Measurements from ENCODE around the gene IYD.

The IYD gene

GRCh38 chr6:150394053-150394898 is 25.5 kb downstream of the IYD start:
- H3K4me2 ChIP-seq (ENCODE audit: low read depth, low read length, poor library complexity, severe bottlenecking): no peak overlapping the region

GRCh38 chr6:150394899-150395295 is 26.1 kb downstream of the IYD start:
- no peaks in the 10 kb centered on the region for H4K20me1 ChIP-seq (ENCODE audit: insufficient read depth, low read length, poor library complexity, severe bottlenecking)
- H3K79me2 ChIP-seq (ENCODE audit: insufficient read depth, low read length): no peaks in the 10 kb centered on the region
- no peak overlapping the region for H3K9ac ChIP-seq (ENCODE audit: low read depth, low read length, poor library complexity, severe bottlenecking)
- H3K4me1 ChIP-seq (ENCODE audit: insufficient read depth, low read length, poor library complexity, severe bottlenecking): no peaks in the 10 kb centered on the region
- H3K9me2 ChIP-seq (replicated peaks; ENCODE audit: low read depth, low read length): no peaks in the 10 kb centered on the region
- H3K4me2 ChIP-seq (ENCODE audit: low read depth, low read length, poor library complexity, severe bottlenecking): no peak overlapping the region
- no peaks in the 10 kb centered on the region for H3K36me3 ChIP-seq (ENCODE audit: insufficient read depth, low read length)
- H3K4me3 ChIP-seq (ENCODE audit: low read length, poor library complexity, severe bottlenecking): no peak overlapping the region
- no peaks in the 10 kb centered on the region for H3K9me3 ChIP-seq (ENCODE audit: insufficient read depth, low read depth, low read length)
- H2AFZ ChIP-seq (ENCODE audit: low read length): no peak overlapping the region
- H3K27me3 ChIP-seq (ENCODE audit: insufficient read depth, low read length, poor library complexity, severe bottlenecking): no peaks in the 10 kb centered on the region
- H3F3A ChIP-seq (ENCODE audit: low read depth): no peaks in the 10 kb centered on the region
- no peak for TF ChIP-seq EZH2phosphoT487 (IDR thresholded peaks at IDR 0.05; ENCODE audit: borderline replicate concordance)
- TF ChIP-seq, protein P1, sequence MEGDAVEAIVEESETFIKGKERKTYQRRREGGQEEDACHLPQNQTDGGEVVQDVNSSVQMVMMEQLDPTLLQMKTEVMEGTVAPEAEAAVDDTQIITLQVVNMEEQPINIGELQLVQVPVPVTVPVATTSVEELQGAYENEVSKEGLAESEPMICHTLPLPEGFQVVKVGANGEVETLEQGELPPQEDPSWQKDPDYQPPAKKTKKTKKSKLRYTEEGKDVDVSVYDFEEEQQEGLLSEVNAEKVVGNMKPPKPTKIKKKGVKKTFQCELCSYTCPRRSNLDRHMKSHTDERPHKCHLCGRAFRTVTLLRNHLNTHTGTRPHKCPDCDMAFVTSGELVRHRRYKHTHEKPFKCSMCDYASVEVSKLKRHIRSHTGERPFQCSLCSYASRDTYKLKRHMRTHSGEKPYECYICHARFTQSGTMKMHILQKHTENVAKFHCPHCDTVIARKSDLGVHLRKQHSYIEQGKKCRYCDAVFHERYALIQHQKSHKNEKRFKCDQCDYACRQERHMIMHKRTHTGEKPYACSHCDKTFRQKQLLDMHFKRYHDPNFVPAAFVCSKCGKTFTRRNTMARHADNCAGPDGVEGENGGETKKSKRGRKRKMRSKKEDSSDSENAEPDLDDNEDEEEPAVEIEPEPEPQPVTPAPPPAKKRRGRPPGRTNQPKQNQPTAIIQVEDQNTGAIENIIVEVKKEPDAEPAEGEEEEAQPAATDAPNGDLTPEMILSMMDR (conservative IDR thresholded peaks at IDR 0.05; ENCODE audit: low read length): no peak

More at GRCh38 chr6:150394053-150394898, 25.5 kb downstream of the IYD start:
- H3K9ac ChIP-seq (ENCODE audit: low read depth, low read length, poor library complexity, severe bottlenecking): no peak overlapping the region
- H3K4me1 ChIP-seq (ENCODE audit: insufficient read depth, low read length, poor library complexity, severe bottlenecking): no peaks in the 10 kb centered on the region
- H3K4me3 ChIP-seq (ENCODE audit: low read length, poor library complexity, severe bottlenecking): no peak overlapping the region
- H3F3A ChIP-seq (ENCODE audit: low read depth): no peaks in the 10 kb centered on the region
- no peaks in the 10 kb centered on the region for H3K27me3 ChIP-seq (ENCODE audit: insufficient read depth, low read length, poor library complexity, severe bottlenecking)
- H2AFZ ChIP-seq (ENCODE audit: low read length): no peak overlapping the region
- no peaks in the 10 kb centered on the region for H4K20me1 ChIP-seq (ENCODE audit: insufficient read depth, low read length, poor library complexity, severe bottlenecking)
- H3K36me3 ChIP-seq (ENCODE audit: insufficient read depth, low read length): no peaks in the 10 kb centered on the region
- TF ChIP-seq, protein P1 (conservative IDR thresholded peaks at IDR 0.05; ENCODE audit: low read length): no peak
- TF ChIP-seq EZH2phosphoT487 (IDR thresholded peaks at IDR 0.05; ENCODE audit: borderline replicate concordance): no peak
- no peaks in the 10 kb centered on the region for H3K79me2 ChIP-seq (ENCODE audit: insufficient read depth, low read length)
- H3K9me3 ChIP-seq (ENCODE audit: insufficient read depth, low read depth, low read length): no peaks in the 10 kb centered on the region
- H3K9me2 ChIP-seq (replicated peaks; ENCODE audit: low read depth, low read length): no peaks in the 10 kb centered on the region

DNA sequence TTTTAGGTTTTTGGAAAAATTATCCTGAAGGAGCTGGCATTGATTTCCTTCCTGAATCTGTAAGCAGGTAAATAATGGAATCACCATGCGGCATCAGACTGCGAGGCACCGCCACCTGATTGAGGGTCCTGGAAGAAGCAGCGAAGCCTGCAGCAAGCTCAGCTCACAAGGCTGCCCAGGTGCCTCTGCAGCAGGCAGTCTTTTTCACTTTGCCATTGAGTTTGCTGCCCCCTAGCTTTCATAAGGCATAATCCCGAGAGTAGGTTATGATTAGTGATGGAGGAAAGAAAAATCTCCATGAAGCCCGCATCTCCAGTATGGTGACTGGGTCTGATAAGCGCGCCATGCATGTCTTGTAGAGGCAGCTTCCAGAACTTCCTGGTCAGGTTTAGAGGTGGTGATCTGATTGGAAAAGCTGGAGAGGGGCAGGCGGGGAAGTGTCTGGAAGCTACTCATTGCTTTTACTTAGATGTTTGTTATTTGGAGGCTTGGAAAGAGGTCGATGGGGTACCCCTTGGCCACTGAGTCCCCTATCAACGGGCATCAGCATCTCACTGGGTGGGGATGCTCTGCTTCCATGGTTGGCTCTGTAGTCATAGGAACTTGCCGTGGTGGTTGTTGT is 26.7 kb downstream of the IYD start:
- no peaks in the 10 kb centered on the region for H3K9me2 ChIP-seq (replicated peaks; ENCODE audit: low read depth, low read length)
- no peaks in the 10 kb centered on the region for H4K20me1 ChIP-seq (ENCODE audit: insufficient read depth, low read length, poor library complexity, severe bottlenecking)
- TF ChIP-seq, protein P1 (conservative IDR thresholded peaks at IDR 0.05; ENCODE audit: low read length): peak; percentile 82
- TF ChIP-seq EZH2phosphoT487 (IDR thresholded peaks at IDR 0.05; ENCODE audit: borderline replicate concordance): no peak
- no peaks in the 10 kb centered on the region for H3K9me3 ChIP-seq (ENCODE audit: insufficient read depth, low read depth, low read length)
- no peak overlapping the region for H3K4me3 ChIP-seq (ENCODE audit: low read length, poor library complexity, severe bottlenecking)
- H3K36me3 ChIP-seq (ENCODE audit: insufficient read depth, low read length): no peaks in the 10 kb centered on the region
- H3K9ac ChIP-seq (ENCODE audit: low read depth, low read length, poor library complexity, severe bottlenecking): no peak overlapping the region
- no peaks in the 10 kb centered on the region for H3K79me2 ChIP-seq (ENCODE audit: insufficient read depth, low read length)
- no peak overlapping the region for H3K4me2 ChIP-seq (ENCODE audit: low read depth, low read length, poor library complexity, severe bottlenecking)
- H3K27me3 ChIP-seq (ENCODE audit: insufficient read depth, low read length, poor library complexity, severe bottlenecking): no peaks in the 10 kb centered on the region
- no peaks in the 10 kb centered on the region for H3K4me1 ChIP-seq (ENCODE audit: insufficient read depth, low read length, poor library complexity, severe bottlenecking)
- H3F3A ChIP-seq (ENCODE audit: low read depth): no peaks in the 10 kb centered on the region
- no peak overlapping the region for H2AFZ ChIP-seq (ENCODE audit: low read length)

Data from Loucy (cell line).